Activated CD4-positive, alpha-beta T cell treated with anti-CD3 and anti-CD28 coated beads for 4 hours (primary cell): ENCODE results near the gene SASH3.
A peak's percentile ranks its signal among the peaks of the same experiment; 100 is the strongest.

Experiments used
- DNase-seq, 2 donors: peaks; one replicate each; pipeline ENCODE4 v3.0.0-alpha.2; 2020

SASH3 gene

DNA sequence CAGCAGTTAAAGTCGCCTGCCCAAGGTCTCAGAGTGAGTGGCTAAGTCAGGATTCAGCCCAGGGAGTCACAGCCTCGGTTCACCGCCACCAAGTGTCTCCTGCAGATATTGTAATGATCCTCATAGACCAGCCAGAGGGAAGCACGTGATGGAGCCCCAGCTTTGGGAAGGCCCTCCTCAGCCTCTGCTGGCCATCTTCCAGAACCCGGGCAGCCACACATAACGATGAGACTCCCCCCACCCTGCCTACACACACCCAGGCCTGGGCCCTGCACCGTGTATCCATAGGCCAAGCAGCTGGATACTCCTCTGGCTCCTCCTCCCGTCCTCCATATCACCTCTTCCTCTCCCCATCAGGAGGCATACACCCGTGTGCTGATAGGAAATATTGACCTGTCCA lies 19.6 kb upstream of the SASH3 start:
- DNase-seq: no peak

DNA sequence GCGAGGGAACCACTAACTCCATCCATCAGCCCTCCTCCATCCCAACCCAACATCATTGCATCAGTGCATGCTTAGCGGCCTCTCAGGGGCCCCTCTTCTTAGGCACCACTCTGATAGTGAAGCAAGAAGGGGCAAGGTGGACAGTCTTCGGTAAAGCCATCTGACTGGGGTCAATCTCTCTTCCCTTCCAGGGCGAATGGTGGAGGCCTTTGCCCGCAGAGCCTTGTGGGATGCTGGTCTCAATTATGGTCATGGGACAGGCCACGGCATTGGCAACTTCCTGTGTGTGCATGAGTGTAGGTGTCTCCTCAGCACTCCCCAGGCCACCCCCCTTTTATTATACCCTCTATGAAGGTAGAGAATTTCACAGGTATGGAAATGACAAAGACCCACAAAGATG lies 18.8 kb upstream of the SASH3 start:
- DNase-seq: no peak

DNA sequence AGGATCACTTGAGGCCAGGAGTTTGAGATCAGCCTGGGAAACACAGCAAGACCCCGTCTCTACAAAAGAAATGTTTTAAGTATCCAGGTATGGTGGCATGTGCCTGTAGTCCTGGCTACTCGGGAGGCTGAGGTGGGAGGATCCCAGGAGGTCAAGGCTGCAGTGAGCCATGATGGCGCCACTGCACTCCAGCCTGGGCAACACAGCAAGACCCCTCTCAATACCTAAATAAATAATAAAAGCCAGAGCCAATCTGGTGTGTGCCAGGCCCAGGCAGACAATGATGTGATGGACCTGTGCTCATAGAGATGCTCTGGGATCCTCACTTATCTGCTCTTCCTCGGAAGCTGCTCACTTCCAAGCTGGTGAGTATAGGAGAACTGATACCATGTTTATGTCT lies 18.2 kb upstream of the SASH3 start:
- no peak for DNase-seq

DNA sequence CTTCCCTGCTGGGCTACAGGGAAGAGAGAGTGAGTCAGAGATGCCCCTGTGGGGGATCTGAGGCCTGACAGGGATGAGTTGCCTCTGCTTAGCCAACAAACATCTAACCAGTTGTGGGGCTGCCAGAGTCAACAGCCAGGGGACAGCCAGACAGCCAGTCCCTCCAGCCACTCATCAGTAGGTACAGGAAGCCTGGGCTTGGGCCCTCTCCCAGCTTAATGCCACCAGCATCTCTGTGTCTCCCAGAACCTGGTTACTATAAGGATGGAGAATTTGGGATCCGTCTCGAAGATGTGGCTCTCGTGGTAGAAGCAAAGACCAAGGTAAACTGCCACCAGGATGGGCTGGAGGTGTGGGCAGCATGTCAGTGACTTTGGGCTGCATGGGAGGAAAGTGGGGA lies 17.3 kb upstream of the SASH3 start:
- no peak for DNase-seq

DNA sequence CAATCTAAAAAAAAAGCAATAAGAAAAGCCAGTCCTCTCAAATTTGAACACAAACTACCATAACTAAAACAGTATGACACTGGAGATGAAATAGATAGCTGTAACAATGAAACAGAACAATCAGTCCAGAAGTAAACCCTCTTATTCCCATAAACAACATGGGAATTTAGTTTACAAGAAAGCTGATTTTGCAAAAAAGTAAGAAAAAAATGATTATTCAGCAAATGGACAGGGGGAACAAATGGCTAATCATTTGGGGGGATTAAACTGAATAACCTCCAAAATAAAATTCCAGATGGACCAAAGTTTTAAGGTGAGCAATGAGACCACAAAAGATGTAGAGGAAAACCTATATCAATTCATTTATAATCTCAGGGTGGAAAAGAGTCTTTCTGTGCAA lies 16.1 kb upstream of the SASH3 start:
- DNase-seq: no peak

DNA sequence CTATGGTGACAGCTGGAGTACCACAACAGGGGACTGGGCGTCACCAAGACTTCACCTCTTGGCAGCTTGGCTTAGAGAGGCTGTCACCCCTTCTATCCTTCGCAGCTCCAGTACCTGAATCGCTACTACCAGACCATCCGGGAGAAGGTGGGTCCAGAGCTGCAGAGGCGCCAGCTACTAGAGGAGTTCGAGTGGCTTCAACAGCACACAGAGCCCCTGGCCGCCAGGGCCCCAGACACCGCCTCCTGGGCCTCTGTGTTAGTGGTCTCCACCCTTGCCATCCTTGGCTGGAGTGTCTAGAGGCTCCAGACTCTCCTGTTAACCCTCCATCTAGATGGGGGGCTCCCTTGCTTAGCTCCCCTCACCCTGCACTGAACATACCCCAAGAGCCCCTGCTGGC lies 11.6 kb upstream of the SASH3 start:
- no peak for DNase-seq

DNA sequence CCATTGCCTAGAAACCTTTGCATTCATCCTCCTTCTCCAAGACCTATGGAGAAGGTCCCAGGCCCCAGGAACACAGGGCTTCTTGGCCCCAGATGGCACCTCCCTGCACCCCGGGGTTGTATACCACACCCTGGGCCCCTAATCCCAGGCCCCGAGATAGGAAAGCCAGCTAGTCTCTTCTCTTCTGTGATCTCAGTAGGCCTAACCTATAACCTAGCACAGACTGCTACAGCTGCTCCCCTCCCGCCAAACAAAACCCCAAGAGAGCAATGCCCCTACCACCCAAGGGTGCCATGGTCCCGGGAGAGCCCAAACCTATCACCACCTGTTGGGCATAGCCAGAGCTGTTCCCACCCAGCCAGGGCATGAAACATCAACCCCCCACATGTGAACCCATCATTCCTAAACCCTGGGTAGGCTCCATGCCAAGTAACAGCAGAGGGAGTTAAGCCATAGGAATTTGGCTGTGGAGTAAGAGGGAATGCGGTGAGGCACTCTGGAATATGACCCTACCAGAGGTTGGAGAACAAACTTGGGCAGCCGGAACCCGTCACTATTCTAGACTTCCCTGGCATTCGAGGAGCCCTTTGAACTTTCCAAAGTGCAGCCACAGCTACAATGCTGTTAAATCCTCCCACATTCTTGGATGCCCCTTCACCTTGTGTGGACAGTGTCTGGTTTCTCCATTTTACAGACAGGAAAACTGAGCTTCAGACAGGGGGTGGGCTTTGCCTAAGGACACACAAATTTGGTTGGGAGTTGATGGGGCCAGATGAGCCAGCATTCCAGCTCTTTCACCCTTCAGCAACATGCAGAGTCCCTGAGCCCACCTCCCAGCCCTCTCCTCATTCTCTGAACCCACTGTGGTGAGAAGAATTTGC lies 10.9 kb upstream of the SASH3 start:
- DNase-seq: no peak

DNA sequence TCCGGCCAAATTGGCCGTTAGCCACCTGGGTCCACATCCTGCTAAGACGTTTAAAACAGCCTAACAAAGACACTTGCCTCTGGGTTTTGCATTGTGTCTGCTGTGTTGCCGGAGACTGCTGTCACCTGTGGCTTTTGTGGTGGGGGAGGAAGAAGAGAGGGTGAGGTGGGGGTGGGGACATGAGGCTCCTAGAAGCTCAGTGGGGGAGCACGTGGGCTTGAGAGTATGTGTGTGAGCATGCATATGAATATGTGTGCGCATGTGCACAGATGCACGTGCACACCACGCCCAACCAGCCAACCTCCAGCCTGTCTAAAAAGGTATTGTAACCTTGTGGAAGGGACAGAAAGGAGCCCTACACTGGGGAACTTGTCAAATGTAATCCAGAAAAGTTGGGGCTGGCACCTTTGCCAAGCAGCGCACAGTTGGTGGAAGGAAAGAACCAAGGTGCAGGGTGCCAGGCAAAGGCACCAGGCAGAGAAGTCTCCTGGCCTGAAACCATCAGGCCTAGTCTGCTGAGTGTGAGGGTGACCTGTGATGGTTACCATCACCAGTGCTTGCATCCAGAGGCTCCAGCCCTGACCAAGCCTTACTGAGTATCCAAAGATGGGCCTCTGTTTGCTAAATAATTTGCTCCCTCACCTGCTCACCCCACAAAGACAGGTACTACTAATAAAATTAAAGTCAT lies 10.1 kb upstream of the SASH3 start:
- DNase-seq: peak; percentile 68 to 78

DNA sequence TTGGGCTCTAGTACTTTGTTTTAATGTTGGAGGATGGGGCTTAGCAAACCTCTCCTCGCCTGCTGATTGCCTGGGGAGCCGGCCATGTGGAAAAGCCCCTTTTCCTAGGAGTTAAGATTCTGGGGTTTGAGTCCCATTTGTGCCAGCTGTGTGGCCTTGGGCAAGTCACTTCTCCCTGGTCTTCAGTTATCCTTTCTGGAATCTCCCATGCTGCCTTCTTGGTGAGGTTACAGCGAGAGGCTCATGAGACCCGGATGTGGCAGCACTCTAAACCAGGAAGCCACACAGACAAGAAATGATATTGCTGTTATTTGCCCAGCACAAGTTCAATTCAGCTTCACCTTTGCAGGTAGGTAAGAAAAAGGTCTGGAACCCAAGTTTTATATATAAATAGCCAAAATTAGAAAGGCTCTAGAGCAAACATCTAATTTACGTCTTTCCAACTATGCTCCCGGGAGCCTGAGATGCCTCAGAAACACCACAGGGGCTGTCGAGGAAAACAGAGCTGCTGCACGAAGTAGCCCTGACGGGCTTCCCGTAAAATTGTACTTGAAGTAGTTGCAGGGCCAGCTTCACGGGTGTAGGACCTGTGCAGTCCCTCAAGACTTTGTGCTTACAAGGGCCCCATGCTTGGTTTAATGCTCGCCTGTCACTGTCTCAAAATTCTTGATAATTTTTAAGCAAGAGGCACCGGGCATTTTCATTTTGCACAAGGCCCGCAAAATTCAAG lies 8.3 kb upstream of the SASH3 start:
- DNase-seq: peak in 1 of 2 donors; percentile 34

DNA sequence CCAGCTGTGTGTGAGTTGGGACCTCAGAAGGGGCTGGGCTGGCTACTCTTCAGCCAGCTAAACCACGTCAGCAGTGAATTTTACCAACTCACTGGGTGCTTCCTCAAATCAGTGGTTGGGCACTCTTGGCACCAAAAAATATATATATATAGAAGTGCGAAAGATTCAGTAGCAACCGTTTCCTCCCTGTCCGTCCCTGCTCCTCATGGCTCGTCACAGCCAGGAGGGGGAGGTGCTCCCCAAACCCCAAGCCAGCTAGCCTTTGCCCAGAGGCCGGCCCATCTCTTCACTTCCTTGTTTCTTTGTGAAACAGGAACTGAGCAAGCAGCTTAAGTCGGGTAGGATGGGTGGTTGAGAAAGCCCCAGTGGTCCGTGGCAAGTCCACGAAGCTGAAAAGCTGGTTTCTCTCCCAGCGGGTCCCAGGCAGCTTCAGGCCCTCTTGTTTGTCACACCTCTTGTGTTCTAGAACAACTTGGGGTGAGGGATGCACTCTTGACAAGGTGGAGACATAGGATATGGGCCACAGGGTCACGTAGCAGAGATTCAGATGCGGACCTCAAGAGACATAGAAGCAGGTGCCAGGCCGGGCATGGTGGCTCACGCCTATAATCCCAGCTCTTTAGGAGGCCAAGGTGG lies 6.8 kb upstream of the SASH3 start:
- no peak for DNase-seq

DNA sequence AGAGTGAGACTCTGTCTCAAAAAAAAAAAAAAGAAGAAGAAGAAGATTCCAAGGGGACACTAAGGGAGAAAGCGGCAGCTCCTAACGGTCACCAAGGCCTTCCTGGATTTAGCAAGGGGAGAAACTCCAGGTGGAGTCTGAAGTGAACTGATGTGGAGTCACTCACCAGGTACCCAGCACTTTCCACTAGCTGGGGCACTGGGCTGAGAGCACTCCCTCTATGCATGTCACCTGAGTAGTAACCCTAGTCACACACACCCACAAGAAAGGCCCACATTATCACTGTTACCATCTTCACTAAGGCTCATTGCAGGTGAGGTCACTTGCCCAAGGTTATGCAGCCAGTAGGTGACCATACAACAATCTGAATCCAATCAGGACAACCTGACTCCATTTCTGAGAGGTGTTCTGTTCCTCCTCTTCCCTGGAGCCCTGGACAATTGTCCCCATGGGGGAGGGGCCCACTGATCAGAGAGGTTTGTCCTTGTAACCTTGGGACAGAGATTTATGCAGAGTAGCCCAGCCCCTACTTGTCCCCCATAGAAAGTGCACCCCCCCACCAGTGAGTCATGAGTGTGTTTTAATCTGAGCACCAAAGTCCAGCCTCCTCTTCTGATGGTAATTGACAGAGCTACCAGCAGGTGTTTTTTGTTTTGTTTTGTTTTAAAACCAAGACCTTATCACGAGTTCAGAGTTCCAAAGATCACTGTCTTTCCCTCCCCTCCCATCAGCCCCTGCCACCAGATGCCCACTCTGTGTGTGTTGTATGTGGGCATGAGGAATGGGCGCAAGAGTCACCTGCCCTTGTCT lies 5.9 kb upstream of the SASH3 start:
- peak in 1 of 2 donors; percentile 38 for DNase-seq

DNA sequence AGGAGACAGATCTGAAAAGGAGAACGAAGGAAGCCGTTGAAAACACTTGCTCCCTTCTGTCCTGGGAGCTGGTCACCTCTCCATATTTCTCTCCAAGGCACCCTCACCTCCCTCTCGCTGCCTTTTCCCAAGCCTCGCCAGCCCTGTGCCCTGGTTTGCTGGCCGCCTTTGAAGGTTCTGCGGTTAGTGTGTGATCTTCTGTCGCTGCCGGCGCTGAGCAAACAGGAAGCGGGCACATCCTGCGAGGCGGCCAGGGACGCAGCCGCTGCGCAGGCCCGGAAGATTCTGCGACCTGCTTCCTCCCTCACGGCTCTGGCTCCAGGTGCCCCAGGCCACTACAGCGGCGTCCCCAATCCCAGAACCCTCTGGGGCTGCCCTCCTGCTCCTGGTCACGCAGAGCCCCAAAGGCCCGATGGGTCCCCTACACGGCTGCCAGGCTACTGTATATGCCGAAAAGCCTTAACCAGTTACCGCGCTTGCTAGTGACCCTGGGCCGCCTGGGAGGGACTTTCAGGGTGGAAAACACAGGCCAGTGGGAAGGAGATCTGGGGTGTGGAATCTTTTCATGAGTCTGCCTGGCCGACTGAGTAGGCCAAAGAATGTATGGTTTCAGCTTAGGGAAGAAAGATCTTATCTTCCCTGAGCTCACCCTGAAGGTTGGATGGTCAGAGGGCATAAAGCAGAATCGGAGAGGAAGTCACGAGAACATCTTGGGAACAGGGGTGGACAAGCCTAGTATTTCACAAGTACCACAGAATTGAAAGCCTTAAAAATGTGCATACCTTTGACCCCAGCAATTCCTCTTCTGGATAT lies 2.3 kb upstream of the SASH3 start:
- DNase-seq: peak; percentile 55 to 62

DNA sequence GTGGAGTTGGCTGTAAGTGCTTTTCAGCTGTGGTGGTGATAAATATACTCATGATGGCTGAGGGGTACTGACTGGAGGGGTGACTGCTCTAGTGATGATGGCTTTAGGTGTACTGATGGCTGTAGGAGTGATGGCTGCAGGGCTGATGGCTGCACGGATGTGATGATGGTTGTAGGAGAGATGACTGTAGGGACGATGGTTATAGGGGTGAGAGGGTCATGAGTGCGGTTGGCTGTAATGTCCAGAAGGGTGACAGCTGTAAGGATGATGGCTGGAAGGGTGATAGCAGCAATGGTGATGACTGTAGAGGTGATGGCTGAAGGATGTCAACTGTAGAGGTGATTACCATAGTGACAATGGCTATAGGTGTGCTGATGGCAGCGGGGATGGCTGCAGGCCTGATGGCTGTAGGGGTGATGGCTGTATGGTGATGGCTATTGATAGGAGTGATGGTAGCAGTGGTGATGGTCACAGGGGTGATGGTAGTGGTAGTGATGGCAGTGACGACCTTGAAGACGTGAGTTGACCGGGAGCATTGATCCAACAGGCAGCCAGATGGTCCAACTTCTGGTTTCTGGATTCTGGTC lies 570 bp upstream of the SASH3 start:
- no peak for DNase-seq

DNA sequence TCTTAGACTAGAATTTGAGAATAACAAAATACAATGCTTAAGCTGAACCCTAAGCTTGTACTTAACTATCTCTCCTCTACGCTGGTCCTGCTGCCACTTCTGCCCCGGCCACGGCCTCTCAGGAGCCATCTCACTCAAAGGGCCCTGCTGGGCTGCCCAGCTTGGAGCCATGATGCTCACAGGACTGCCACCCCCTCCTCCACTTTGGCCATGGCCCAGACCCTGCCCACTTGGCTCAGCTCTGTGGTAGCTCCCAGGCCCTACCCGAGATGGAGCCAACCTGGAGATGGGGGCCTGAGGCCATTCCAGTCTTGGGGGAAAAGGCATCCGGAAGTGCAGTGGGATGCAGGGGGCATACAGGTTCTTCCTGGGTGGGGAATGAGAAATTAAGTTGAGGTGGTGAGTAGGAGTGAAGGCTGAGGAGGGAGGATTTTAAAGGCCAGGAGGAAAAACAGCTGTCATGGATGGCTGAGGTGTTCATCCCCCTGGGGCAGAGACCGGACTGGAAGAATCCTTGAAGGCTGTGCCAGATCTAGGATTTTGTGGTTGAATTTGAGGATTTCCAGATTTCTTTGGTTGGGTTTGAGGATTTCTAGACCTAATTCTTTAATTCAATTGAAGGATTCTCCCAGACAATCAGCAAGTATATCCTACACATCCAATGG lies 824 bp downstream of the SASH3 start:
- no peak for DNase-seq

DNA sequence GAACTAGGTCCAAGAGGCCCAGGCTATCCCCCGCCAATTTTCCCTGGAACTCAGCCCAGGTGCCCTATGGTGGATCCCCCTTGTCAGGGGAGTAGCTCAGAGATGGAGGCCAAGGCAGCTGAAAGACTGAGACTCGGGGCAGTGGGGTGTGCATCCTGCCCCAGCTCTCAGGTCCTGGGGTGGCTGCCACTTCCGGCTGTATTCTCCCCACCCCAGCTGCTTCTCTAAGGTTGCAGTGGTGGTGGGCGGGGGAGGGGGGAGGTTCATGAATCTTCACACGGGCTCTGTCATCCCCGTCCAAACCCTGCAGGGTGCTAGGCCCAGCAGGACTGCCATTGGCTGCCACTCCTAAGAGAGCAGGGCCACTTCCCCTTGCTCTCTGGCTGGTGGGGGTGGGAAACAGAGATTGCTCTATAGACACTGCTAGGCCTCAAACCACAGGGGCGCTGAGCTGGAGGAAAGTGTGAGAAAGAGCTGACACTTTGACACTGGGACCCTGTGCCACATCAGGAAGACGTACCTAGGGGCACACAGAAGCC lies 1.5 kb downstream of the SASH3 start:
- peak; percentile 57 to 74 for DNase-seq

DNA sequence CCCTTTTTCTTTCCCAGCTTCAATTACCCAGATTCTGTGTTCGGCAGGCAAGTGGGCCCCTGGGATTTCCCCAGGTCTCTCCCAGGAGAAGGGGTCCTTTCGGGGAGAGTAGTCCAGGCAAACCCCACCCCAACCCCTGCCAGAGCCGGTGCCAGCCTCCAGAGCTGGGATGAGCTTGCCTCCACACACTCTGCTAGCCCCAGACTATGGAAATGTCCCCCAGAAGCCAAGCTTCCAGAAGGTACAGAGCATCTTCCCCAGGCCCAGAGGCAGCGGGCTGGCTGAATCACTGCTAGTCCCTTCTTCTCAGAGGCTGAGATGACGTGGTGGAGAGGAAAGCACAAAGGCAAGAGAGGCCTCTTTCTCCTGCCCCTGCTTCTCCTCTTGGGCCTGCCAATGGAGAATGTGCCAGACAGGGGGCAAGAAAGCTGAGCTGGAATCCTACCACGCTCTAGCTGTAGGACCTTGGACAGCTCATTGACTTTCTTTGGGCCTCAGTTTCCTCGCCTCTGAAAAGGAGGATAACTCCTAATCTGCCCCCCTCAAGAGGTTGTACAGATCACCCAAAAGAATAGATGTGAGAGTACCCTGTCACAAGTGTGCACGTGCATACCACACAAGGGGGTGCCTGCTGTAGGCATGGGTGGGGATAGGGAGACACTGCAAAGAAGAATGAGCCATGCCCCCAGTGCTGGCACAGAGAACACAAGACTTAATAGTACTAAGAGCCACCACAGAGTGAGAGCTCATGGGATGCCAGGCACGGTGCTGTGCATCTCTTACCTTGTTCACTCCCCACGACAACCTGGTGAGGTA lies 2.1 kb downstream of the SASH3 start:
- peak; percentile 30 to 38 for DNase-seq

DNA sequence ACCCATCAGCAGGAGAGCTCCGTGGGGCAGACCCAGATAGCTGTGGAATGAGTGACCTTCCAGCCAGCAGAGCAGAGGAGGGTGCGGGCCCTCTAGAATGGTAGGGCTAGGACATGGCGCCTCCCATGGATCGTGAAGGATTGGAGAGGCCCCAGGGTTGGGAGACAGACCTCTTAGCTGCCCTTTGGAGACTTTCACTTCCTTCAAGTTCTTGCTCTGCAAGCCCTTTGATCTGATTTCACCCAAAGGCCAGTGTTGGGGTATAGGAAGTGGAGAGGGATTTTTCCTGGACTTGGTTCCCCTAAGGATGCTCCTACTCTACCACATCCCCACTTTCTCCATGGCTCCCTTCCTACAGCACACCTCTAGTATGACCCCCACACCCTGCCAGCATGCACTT lies 3.0 kb downstream of the SASH3 start:
- no peak for DNase-seq

DNA sequence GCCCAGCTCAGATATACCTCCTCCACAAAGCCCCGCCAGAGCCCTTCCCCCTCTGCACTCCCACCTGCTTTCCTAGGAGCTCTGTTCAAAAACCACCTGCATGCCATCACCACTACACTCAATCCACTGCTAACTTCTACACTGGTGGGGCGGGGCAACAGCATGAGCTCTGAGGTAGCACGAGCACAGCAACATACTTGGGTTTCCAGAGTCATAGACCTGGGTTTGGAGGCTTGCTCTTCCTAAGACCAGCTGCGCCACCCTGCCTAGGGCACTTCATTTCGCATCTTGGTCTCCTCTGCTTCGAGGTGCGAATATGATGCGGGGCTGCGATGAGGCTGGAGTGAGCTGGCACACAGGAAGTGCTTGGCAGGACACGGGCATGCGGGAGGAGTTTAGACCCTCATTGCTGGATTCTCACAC lies 3.6 kb downstream of the SASH3 start:
- no peak for DNase-seq

DNA sequence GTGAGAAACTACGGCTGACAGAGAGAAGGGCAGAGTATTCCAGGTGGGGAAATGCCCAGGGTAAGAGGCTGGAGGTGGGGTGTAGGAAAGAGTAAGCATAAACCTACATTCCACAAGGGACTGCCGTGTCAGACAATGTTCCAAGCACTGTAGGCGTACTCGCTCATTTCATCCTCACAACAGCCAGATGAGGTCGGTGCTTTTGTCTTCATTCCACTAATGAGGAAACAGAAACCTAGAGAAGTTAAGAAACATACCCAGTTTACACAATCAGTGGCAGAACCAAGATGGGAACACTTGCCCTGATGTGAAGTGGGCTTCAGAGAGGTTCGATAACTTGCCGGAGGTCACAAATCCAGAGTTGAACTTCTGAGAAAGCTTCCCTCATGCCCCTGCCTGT lies 4.6 kb downstream of the SASH3 start:
- no peak for DNase-seq
